Measurements from ENCODE around the gene DHX8. TPM values are rescaled to one million over a fixed set of nuclear protein-coding genes. Genes with fewer than 3 reads are reported as not detected.
A peak's percentile ranks its signal among the peaks of the same experiment; 100 is the strongest.
"Not testable (repeated sequence)": the region's sequence is repeated elsewhere in the genome, so short reads cannot be mapped to it uniquely, and the experiment has no call there.

Gene DHX8
- 58.6 TPM for total RNA-seq

GRCh38 chr17:43483674-43484551 is at the start of gene DHX8:
Gene DHX8, plus strand, starts transcription at chr17:43483975. Its CDS starts 63 bp downstream, at chr17:43484038.
- DNase-seq (ENCODE audit: low spot score): peak; percentile 98

- no peak for DNase-seq (ENCODE audit: low spot score)
Observed at GRCh38 chr17:43434902-43435319, 48.9 kb upstream of the DHX8 start.

GRCh38 chr17:43437756-43438155 is 46.0 kb upstream of the DHX8 start:
- DNase-seq (ENCODE audit: low spot score): no peak

- no peak for DNase-seq (ENCODE audit: low spot score)
Observed at GRCh38 chr17:43438626-43439025, 45.1 kb upstream of the DHX8 start.

GRCh38 chr17:43439041-43439440 is 44.7 kb upstream of the DHX8 start:
- DNase-seq (ENCODE audit: low spot score): no peak

GRCh38 chr17:43442711-43443110 is 41.1 kb upstream of the DHX8 start:
- no peak for DNase-seq (ENCODE audit: low spot score)

- no peak for DNase-seq (ENCODE audit: low spot score)
Observed at GRCh38 chr17:43443381-43443780, 40.4 kb upstream of the DHX8 start.

GRCh38 chr17:43444223-43445008 is 39.4 kb upstream of the DHX8 start:
- no peak for DNase-seq (ENCODE audit: low spot score)

GRCh38 chr17:43445009-43445589 is 38.7 kb upstream of the DHX8 start:
- no peak for DNase-seq (ENCODE audit: low spot score)

GRCh38 chr17:43446773-43447172 is 37.0 kb upstream of the DHX8 start:
- DNase-seq (ENCODE audit: low spot score): no peak

- DNase-seq (ENCODE audit: low spot score): no peak
Observed at GRCh38 chr17:43448720-43449469, 34.9 kb upstream of the DHX8 start.

- DNase-seq (ENCODE audit: low spot score): peak; percentile 65
Observed at GRCh38 chr17:43449470-43450248, 34.1 kb upstream of the DHX8 start.

GRCh38 chr17:43450791-43451190 is 33.0 kb upstream of the DHX8 start:
- DNase-seq (ENCODE audit: low spot score): not testable (repeated sequence)

- DNase-seq (ENCODE audit: low spot score): not testable (repeated sequence)
Observed at GRCh38 chr17:43451741-43452140, 32.0 kb upstream of the DHX8 start.

GRCh38 chr17:43453331-43453812 is 30.4 kb upstream of the DHX8 start:
- no peak for DNase-seq (ENCODE audit: low spot score)

GRCh38 chr17:43454868-43455267 is 28.9 kb upstream of the DHX8 start:
- no peak for DNase-seq (ENCODE audit: low spot score)

- DNase-seq (ENCODE audit: low spot score): no peak
Observed at GRCh38 chr17:43456029-43456428, 27.7 kb upstream of the DHX8 start.

- DNase-seq (ENCODE audit: low spot score): no peak
Observed at GRCh38 chr17:43456661-43457361, 27.0 kb upstream of the DHX8 start.

GRCh38 chr17:43457362-43457692 is 26.4 kb upstream of the DHX8 start:
- no peak for DNase-seq (ENCODE audit: low spot score)

GRCh38 chr17:43459878-43460277 is 23.9 kb upstream of the DHX8 start:
- not testable (repeated sequence) for DNase-seq (ENCODE audit: low spot score)
